GM19025 (cell line): ENCODE data around the gene ZNF318.
A peak's percentile ranks its signal among the peaks of the same experiment; 100 is the strongest.
"Not testable (repeated sequence)": the region's sequence is repeated elsewhere in the genome, so short reads cannot be mapped to it uniquely, and the experiment has no call there.

ENCODE experiments used
- ATAC-seq: cut with Tn5 transposase; IDR thresholded peaks from one replicate; pipeline ENCODE4 v1.9.1; 2021; ENCODE audit warnings: mild to moderate bottlenecking, low read depth, moderate library complexity; ENCODE audit not compliant: unreplicated experiment

ZNF318 gene, protein sequence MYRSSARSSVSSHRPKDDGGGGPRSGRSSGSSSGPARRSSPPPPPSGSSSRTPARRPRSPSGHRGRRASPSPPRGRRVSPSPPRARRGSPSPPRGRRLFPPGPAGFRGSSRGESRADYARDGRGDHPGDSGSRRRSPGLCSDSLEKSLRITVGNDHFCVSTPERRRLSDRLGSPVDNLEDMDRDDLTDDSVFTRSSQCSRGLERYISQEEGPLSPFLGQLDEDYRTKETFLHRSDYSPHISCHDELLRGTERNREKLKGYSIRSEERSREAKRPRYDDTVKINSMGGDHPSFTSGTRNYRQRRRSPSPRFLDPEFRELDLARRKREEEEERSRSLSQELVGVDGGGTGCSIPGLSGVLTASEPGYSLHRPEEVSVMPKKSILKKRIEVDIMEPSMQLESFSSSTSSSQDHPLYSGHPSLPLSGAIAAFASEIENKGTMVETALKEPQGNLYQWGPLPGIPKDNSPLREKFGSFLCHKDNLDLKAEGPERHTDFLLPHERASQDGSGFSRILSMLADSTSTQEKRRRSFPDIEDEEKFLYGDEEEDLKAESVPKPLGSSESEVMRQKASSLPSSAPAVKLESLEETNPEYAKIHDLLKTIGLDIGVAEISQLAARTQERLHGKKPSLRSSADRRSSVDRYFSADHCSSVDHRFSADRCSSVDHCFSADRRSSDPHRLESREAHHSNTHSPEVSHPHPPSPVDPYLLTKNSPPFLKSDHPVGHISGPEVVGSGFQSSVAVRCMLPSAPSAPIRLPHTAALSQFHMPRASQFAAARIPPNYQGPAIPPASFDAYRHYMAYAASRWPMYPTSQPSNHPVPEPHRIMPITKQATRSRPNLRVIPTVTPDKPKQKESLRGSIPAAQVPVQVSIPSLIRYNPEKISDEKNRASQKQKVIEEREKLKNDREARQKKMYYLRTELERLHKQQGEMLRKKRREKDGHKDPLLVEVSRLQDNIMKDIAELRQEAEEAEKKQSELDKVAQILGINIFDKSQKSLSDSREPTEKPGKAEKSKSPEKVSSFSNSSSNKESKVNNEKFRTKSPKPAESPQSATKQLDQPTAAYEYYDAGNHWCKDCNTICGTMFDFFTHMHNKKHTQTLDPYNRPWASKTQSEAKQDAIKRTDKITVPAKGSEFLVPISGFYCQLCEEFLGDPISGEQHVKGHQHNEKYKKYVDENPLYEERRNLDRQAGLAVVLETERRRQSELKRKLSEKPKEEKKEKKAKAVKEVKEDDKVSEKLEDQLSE (N-terminal part only)

DNA sequence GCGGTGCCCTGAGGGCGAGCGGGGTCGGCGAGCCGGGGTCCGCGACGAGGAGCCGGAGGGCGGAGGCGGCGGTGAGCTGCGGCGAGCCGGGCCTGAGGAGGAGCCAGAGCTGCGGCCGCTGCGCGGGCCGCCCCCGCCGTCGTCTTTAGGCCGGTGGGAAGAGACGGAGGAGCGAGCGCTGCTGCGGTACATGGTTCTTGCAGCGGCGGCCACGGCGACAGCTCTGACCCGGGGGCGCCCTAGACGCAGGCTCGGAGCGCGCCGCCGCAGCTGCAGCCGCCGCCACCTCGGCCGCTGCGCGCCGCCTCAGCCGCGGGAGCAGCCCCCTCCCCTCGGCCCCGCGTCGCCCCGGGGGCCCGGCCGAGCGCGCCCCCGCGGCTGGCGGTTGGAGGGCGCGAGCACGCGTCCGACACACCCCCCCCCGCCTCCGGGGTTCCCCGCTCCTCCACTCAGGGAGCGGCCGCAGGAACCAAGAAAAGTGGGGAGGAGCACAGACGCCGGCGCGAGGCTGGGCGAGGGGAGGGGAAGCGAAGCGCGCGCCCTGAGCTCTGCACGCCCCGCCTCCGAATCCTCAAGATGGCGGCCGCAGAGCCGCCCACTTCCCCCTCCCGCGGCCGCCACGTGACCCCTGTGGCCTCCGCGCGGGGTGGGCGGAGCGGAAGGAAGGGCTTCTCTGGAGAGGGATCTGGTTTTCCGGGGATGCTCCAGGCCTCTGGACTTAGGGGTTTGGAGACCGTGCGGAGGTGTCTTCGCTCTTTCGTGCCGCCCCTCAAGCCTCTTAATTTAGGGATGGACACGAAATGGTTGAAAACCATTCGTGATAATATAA lies at the start of gene ZNF318:
TSS of gene ZNF318 (minus strand) at position 474 of the 829 bp plus-strand sequence. CDS start at position 192, 282 bp downstream.
- peak; percentile 89 for ATAC-seq

DNA sequence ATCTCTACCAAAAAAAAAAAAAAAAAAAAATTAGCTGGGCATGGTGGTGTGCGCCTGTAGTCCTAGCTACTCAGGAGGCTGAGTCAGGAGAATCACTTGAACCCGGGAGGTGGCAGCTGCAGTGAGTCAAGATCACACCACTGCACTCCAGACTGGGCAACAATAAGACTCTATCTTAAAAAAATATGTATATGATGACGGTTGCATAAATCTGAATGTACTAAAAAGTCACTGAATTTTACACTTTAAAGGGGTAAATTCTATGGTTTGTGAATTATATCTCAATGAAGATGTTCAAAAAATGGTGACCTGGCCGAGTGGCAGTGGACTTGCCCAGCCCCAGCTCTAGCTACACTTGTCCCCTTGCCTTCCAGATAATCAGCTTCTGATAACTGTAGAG lies 47.5 kb upstream of the ZNF318 start:
- no peak for ATAC-seq

DNA sequence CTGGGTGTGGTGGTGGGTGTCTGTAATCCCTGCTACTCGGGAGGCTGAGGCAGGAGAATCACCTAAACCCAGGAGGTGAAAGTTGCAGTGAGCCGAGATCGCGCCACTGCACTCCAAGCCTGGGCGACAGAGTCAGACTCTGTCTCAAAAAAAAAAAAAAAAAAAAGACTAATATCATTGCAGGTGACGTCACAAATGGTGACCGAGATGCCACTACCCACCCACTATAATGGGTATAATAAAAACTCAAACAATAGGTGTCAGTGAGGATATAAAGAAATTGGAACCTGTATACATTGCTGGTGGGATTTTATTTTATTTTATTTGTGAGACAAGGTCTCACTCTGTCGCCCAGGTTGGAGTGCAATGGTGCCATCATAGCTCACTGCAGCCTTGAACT lies 45.8 kb upstream of the ZNF318 start:
- ATAC-seq, result not testable (repeated sequence)

DNA sequence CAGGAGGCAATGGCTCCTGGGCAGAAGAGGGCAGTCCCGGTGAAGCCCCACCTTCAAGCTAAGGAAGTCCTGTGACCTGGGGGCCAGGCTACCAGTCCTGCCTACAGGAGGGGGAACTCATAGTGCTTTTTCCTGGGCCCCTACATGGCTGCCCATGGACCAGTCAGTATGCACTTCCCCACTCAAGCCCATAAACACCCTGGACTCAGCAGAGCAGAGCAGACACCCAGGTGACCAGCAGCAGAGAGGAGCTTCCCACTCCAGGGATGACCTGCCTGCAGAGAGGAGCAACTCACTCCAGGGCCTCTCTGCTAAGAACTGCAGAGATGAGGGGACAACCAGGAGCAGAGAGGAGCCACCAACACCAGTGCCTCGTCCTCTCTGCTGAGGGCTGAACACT lies 43.6 kb upstream of the ZNF318 start:
- ATAC-seq, result no peak

DNA sequence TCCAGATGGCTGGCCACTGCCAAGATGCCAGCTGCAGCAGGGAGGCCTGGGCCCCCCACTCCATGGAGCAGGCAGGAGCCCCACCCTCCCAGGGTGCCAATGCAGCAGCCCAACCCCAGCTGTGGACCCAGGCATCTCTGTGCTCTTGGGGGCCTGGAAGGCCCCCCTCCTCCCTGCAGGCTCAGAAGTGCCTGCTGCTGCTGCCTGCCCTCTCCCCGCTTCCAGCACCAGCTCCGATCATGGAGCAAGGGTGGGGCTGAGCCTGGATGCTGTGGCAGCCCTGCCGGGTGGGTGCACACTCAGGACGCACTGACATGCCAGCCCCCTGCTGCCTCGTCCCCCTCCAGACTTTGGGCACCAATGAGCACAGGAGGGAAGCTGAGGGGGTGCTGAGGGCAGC lies 43.1 kb upstream of the ZNF318 start:
- ATAC-seq, result no peak

DNA sequence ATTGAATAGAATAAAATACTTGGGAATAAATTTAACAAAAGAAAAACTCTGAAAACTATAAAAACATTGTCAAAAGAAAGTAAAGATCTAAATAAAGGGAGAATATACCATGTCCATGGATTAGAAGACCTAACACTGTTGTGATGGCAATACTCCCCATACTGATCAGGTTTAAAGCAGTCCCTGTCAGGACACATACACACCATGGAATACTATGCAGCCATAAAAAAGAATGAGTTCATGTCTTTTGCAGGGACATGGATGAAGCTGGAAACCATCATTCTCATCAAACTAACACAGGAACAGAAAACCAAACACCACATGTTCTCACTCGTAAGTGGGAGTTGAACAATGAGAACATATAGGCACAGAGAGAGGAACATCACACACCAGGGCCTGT lies 41.3 kb upstream of the ZNF318 start:
- ATAC-seq, result not testable (repeated sequence)

DNA sequence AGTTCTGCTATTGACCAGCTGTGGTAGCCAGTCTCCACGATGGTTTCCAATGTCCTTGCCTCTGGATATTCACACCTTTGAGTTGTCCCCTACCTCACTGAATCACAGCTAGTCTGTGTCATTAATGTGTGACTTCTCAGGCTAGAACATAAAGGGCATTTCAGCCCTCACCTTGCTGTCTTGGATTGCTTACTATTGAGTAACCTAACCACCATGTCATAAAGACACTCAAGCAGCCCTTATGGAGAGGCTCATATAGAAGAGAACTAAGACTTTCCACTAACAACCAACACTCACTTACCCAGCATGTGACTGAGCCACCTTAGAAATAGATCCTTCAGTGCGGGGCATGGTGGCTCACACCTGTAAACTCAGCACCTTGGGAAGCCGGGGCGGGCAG lies 38.8 kb upstream of the ZNF318 start:
- no peak for ATAC-seq

DNA sequence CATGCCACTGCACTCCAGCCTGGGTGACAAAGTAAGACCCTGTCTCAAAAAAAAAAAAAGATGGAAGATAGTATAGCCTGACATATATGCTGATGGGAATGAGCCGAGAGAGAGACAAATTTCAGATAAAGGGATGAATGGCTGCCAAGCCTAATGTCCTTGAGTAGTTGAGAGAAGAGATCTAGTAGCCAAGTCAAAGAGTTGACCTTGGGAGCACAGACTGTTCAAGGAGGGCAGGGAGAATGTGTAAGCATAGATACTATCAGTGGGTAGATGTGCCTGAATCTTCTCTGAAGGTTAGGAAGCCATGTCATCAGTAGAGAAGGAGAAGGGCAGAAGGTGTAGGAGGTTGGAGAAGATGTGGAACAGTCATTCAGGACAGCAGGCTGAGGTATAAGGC lies 37.8 kb upstream of the ZNF318 start:
- no peak for ATAC-seq

DNA sequence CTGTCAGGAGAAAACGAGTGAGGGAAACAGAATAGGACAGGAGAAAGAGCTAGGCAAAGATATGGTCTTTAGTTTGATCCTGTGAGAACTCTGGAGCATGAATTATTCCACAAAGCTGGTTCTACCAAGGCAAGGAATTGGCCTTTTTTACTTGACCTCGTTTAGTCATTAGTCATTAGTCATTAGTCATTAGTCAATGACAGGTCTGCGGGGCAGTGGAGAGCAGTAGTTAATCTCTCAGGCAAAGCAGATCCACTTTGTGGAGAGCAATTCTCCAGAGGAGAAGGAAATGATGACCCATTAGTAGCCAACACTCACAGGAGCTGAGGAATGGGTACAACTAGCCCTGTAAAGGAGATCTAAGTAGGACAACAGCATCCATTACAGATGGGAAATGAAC lies 35.9 kb upstream of the ZNF318 start:
- no peak for ATAC-seq

DNA sequence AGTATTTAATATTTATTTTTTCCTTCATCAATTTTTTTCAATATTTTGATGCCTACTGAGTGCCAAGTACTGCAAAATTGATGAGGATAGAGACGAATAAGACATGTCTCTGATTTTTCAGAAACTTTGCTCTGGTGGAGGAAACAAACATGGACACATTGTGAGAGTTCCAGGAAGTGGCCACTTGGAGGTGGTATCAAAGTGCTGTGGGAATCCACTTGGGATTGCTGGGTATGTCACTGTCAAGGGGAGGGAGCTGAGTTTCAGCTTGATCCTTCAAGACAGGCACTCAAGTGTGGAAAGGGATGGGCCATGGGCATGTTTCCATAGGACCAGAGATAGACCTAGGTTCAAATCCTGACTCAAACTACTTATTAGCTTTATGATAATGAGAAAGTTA lies 33.4 kb upstream of the ZNF318 start:
- ATAC-seq, result no peak

DNA sequence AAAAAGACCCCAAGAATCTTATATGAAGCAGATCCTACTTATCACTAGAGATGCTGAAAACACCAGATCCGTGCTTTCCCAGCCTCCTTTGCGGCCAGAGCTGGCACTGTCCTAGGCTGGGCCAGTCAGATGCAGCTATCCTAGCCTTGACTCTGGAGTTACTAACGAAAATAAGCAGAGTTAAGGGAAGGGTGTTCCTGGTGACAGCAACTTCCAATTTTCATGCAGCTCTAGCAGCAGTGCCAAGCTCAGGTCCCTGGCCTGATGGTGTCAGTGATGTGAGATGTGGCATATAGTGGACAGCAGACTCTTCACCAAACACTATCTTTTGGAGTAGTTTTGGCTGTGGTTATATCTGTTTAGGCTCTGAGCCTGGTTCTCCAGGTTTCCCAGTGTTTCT lies 32.3 kb upstream of the ZNF318 start:
- no peak for ATAC-seq

DNA sequence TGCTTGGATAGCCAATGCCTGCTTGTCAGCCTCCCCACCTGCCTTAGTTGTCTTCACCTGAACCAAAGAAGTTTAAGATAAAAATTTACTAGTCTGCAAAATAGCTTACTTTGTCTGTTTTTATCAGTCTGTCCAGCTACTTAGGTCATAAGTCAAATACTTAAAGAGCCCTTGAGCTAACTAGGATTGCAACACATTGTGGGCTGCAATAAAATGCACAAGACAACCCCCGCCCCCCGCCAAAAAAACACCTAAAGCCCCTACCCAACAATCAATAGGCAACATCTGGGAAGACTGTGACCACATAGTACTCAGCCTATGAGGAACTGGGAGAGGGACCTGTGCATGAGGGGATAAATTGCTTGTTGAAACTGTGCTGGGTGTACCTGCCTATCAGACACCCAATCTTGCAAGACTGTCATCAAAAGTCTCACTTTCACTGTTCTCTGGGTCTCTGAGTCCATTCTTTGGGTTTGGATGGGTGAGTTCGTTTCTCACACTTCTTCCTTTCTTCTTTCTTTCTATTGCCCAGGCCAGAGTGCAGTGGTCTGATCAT lies 30.6 kb upstream of the ZNF318 start:
- ATAC-seq, result no peak

DNA sequence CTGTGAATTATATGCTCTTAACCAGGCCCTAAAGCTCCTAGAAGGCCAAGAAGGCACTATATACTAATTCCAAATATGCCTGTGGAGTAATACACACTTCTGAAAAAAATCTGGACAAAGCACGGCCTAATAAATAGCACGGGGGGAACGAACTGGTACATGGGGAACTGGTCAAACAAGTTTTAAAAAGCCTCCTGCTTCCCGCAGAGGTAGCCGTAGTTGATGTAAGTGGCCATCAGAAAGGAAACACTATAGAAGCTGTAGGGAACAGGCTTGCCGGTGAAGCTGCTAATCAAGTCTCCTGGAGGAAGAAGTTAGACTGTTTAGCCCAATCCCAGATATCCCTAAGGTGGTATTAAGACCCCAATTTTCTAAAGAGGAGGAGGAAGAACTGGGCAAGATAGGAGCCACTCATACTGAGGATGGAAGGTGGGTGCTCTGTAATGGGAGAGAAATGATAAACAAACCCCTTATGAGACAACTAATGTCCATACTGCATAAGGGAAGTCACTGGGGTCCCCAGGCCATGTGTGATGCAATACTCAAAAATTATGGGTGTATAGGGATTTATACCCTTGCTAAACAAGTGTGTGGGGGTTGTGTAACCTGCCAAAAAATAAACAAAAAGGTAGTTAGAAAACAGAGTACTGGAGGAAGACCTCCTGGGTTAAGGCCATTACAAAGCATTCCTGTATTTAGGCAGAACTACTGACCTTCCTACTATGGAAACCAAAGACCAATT lies 27.1 kb upstream of the ZNF318 start:
- no peak for ATAC-seq

DNA sequence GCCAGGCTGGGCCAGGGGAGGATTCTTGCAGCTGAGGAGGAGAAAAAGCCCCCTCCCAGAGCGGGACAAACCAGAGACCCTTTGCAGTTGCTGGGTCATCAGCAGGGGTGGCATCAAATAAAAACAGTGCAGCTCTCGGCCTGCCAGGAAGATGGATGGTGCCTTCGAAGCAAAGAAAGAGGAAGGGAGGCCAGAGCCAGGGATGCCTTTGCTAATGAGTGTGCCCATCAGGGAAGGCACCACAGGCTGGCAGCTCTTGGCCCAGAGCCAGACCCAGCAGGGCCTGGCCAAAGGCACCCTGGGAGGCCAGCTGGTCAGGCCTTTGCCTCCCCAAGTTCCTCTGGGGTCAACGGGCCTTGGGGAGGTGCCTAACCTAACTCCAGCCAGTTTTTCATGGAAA lies 26.3 kb upstream of the ZNF318 start:
- no peak for ATAC-seq

DNA sequence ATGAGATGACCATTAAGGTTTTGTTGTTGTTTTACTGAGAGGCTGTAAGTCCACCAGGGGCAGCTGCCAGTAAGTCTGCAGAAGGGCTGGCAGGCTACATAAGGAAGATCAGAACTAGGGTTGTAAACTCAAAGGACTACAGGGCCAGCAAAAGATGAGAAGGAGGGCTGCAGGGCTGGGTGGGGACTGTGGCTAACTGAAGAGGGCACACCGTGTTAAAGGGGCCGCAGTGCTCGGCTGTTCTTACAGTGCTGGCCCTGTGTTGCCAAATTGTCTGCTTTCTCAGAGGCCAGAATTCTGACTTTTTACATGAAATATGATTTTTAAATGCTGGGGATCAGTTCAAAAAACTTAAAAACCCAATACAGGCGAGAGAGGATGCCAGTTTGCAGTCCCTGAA lies 25.5 kb upstream of the ZNF318 start:
- no peak for ATAC-seq

DNA sequence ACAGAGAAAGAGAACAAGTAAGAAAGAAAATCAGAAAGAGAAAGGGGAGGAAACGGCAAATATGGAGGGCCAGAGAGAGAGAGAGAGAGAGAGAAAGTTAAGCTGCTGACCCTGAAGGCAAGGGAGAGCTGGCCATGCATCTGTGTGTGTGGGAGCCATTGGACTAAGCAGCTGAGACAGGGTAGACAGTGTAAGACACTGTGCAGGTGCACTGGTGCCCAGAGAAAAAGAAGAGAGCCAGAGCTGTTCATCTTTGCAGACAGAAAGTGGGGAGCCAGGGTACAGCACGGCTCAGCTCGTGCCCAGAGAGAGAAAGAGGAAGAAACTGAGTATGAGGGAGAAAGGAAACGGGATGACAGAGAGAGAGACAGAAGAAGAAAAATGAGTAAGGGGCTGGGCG lies 24.2 kb upstream of the ZNF318 start:
- no peak for ATAC-seq

DNA sequence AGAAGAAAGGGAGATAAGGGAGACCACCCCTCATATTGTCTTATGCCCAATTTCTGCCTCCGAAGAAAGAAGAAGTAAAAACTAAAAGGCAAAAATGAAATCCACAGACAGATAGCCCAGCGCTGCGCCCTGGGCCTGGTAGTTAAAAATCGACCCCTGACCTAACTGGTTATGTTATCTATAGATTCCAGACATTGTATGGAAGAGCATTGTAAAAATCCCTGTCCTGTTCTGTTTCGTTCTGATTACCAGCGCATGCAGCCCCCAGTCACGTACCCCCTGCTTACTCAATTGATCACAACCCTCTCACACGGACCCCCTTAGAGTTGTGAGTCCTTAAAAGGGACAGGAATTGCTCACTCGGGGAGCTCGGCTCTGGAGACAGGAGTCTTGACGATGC lies 23.7 kb upstream of the ZNF318 start:
- not testable (repeated sequence) for ATAC-seq

DNA sequence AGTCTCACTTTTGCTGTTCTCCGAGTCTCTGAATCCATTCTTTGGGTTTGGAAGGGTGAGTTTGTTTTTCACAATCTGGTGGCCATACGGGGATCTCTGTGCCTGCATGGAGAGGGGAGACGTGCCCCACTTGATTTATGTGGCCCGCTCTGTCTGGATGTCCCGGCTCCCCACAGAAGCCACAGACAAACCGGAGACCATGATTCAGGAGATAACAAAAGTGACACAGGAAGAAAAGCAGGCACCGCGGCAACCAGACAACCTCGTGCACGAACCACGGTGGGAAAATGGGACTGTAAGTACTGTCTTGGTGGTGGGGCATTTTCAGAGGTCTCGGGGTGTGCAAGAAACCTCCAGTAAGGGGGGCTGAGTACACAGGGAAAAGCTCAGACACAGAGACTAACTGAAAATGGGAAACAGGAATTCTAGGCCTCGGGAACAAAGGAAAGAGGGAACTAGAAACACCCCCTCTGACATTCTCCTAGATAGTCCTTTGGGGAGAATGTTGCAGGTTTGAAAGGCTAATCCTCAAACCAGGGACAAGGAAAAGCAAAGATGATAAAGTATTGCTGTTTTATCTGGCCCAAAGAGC lies 22.1 kb upstream of the ZNF318 start:
- no peak for ATAC-seq
